ENCODE measurements around the gene PSPN. TPM values are rescaled to one million over a fixed set of nuclear protein-coding genes. Genes with fewer than 3 reads are reported as not detected.

PSPN gene
- total and polyA plus RNA-seq, 2 of the 13 experiments (the other 11 are each of a cell fraction or from before 2014, with no cell fraction given) = 0.69 to 1.1 TPM

DNA sequence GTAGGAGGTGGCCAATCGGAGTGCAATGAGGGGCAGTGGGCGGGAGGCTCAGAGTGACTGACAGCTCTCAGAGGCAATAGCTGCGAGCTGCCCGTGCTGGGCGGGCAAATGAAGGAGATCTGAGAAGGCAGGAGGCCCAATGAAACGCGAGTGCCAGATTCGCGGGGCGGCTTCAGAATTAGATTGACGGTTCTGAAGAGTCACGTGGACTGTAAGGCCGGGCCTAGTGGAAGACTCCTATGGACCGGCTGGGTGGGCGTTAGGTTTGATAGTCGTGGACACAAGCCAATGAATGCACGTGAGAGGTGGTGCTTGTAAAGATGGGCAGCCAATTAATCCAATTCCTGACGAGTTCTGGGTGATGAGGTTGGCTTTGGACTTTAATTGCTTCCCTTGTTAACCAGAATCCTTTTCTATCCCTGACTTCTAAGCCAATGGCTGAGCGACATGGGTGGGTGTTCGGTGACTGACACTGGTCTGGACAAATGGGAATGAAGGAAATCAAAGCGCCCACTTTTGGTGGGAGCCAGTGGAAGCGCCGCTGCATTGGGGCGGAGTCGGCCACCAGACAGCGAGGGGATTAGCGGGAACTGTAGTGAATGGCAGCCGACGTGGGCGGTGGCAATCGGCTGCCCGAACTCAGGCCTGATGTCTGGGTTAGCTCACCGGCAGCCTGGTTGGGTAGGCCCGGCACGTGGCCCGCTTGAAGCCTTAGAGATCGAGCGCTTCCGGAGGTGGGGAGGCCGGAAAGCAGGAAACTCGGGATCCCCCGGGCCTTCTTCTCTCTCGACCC, 49.4 kb upstream of the PSPN start (continued):
- TF ChIP-seq, protein P1, sequence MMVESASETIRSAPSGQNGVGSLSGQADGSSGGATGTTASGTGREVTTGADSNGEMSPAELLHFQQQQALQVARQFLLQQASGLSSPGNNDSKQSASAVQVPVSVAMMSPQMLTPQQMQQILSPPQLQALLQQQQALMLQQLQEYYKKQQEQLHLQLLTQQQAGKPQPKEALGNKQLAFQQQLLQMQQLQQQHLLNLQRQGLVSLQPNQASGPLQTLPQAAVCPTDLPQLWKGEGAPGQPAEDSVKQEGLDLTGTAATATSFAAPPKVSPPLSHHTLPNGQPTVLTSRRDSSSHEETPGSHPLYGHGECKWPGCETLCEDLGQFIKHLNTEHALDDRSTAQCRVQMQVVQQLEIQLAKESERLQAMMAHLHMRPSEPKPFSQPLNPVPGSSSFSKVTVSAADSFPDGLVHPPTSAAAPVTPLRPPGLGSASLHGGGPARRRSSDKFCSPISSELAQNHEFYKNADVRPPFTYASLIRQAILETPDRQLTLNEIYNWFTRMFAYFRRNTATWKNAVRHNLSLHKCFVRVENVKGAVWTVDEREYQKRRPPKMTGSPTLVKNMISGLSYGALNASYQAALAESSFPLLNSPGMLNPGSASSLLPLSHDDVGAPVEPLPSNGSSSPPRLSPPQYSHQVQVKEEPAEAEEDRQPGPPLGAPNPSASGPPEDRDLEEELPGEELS (CRISPR knock-in tag; IDR thresholded peaks at IDR 0.05) = 0 out of 2 replicates have a peak, but pooled peaks have one; percentile 11
- no peak for TF ChIP-seq U2AF2 (IDR thresholded peaks at IDR 0.05; ENCODE audit: low read depth, low read length)
- no peak for TF ChIP-seq ISX (CRISPR knock-in tag; conservative IDR thresholded peaks at IDR 0.05)
- 0 out of 2 replicates have a peak, but pooled peaks have one; percentile 54 for TF ChIP-seq NFKBIZ (CRISPR knock-in tag; IDR thresholded peaks at IDR 0.05)
- TF ChIP-seq, protein P2, sequence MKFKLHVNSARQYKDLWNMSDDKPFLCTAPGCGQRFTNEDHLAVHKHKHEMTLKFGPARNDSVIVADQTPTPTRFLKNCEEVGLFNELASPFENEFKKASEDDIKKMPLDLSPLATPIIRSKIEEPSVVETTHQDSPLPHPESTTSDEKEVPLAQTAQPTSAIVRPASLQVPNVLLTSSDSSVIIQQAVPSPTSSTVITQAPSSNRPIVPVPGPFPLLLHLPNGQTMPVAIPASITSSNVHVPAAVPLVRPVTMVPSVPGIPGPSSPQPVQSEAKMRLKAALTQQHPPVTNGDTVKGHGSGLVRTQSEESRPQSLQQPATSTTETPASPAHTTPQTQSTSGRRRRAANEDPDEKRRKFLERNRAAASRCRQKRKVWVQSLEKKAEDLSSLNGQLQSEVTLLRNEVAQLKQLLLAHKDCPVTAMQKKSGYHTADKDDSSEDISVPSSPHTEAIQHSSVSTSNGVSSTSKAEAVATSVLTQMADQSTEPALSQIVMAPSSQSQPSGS (CRISPR knock-in tag; IDR thresholded peaks at IDR 0.05) = no peak; the same call in 1 of the 2 replicates
- no peak; the same call in 1 of the 2 replicates for TF ChIP-seq ZNF562 (CRISPR knock-in tag; IDR thresholded peaks at IDR 0.05; ENCODE audit: borderline replicate concordance)
- no peak for TF ChIP-seq FOSL1 (CRISPR knock-in tag; IDR thresholded peaks at IDR 0.05; ENCODE audit: borderline replicate concordance)
- no peak for TF ChIP-seq ZFP37 (CRISPR knock-in tag; IDR thresholded peaks at IDR 0.05; ENCODE audit: borderline replicate concordance)
- no peak for TF ChIP-seq ZNF33A (CRISPR knock-in tag; IDR thresholded peaks at IDR 0.05; ENCODE audit: borderline replicate concordance)
- TF ChIP-seq ZNF652 (CRISPR knock-in tag; IDR thresholded peaks at IDR 0.05; ENCODE audit: borderline replicate concordance, low read depth) = no peak
- TF ChIP-seq, protein P3, sequence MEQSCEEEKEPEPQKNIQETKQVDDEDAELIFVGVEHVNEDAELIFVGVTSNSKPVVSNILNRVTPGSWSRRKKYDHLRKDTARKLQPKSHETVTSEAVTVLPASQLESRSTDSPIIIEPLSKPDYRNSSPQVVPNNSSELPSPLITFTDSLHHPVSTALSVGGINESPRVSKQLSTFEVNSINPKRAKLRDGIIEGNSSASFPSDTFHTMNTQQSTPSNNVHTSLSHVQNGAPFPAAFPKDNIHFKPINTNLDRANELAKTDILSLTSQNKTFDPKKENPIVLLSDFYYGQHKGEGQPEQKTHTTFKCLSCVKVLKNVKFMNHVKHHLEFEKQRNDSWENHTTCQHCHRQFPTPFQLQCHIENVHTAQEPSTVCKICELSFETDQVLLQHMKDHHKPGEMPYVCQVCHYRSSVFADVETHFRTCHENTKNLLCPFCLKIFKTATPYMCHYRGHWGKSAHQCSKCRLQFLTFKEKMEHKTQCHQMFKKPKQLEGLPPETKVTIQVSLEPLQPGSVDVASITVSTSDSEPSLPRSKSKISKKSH (CRISPR knock-in tag; IDR thresholded peaks at IDR 0.05; ENCODE audit: borderline replicate concordance) = peak; percentile 92
- no peak for TF ChIP-seq CHCHD3 (CRISPR knock-in tag; IDR thresholded peaks at IDR 0.05)
- TF ChIP-seq ZNF563 (CRISPR knock-in tag; IDR thresholded peaks at IDR 0.05) = peak; percentile 82; the same call in 1 of the 2 replicates
- TF ChIP-seq CCDC6 (CRISPR knock-in tag; IDR thresholded peaks at IDR 0.05) = no peak
- no peak for TF ChIP-seq MTA1 (CRISPR knock-in tag; IDR thresholded peaks at IDR 0.05; ENCODE audit: borderline replicate concordance)
- TF ChIP-seq, protein P4, sequence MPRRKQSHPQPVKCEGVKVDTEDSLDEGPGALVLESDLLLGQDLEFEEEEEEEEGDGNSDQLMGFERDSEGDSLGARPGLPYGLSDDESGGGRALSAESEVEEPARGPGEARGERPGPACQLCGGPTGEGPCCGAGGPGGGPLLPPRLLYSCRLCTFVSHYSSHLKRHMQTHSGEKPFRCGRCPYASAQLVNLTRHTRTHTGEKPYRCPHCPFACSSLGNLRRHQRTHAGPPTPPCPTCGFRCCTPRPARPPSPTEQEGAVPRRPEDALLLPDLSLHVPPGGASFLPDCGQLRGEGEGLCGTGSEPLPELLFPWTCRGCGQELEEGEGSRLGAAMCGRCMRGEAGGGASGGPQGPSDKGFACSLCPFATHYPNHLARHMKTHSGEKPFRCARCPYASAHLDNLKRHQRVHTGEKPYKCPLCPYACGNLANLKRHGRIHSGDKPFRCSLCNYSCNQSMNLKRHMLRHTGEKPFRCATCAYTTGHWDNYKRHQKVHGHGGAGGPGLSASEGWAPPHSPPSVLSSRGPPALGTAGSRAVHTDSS (CRISPR knock-in tag; conservative IDR thresholded peaks at IDR 0.05) = no peak
- peak; percentile 72; the same call in 1 of the 2 replicates for TF ChIP-seq ZNF598 (CRISPR knock-in tag; IDR thresholded peaks at IDR 0.05; ENCODE audit: borderline replicate concordance)
- TF ChIP-seq, protein P5, sequence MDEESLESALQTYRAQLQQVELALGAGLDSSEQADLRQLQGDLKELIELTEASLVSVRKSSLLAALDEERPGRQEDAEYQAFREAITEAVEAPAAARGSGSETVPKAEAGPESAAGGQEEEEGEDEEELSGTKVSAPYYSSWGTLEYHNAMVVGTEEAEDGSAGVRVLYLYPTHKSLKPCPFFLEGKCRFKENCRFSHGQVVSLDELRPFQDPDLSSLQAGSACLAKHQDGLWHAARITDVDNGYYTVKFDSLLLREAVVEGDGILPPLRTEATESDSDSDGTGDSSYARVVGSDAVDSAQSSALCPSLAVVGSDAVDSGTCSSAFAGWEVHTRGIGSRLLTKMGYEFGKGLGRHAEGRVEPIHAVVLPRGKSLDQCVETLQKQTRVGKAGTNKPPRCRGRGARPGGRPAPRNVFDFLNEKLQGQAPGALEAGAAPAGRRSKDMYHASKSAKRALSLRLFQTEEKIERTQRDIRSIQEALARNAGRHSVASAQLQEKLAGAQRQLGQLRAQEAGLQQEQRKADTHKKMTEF (CRISPR knock-in tag; IDR thresholded peaks at IDR 0.05) = peak; percentile 40; the same call in 1 of the 2 replicates
- TF ChIP-seq ZNF615 (CRISPR knock-in tag; IDR thresholded peaks at IDR 0.05; ENCODE audit: borderline replicate concordance) = no peak
- TF ChIP-seq STAG1 (CRISPR knock-in tag; IDR thresholded peaks at IDR 0.05) = no peak

Data from HepG2 (cell line).